B cell (primary cell): ENCODE measurements around the gene CKAP5. TPM values are rescaled to one million over a fixed set of nuclear protein-coding genes. Genes with fewer than 3 reads are reported as not detected.

ENCODE experiments used
- ATAC-seq: fragments of 200-7000 bp; cut with Tn5 transposase; one replicate; pipeline ENCODE4 v1.10.0; 2021; ENCODE audit warnings: low read depth, mild to moderate bottlenecking, moderate number of reproducible peaks, moderate library complexity
- CTCF ChIA-PET: fragments of 350-600 bp; sonication (Branson Sonifier 250); formaldehyde crosslinking; loops from one replicate; lab custom pipeline; 2021; ENCODE audit warnings: antibody characterized with exemption, inconsistent platforms; lab: Charles Lee
- POLR2A ChIA-PET: fragments of 350-600 bp; sonication (Branson Sonifier 250); formaldehyde crosslinking; loops from one replicate; lab custom pipeline; 2021; ENCODE audit warnings: antibody characterized with exemption; lab: Charles Lee
- DNase-seq: peaks from one replicate; pipeline ENCODE4 v3.0.0; 2013
- H2AFZ ChIP-seq: 2 replicates; pipeline ENCODE4 v1.6.1; 2012; ENCODE audit warnings: mild to moderate bottlenecking, low read depth, low read length; ENCODE audit not compliant: insufficient read depth, poor library complexity, severe bottlenecking
- H3K27ac ChIP-seq, 2 donors: 1 replicate in 1 of 2; 2 replicates in 1 of 2; pipeline ENCODE4 v1.5.1; 2012 to 2013; ENCODE audit warnings: low read length in 2 of 2, mild to moderate bottlenecking in 2 of 2, moderate library complexity in 1 of 2
- H3K27me3 ChIP-seq, 4 experiments: fragments of 200-600 bp in 1 of 4; sonication (generic) in 1 of 4; replicated peaks in 1 of 4; 1 replicate in 2 of 4; 2 replicates in 2 of 4; pipeline versions ENCODE4 v1.6.1 to v1.7.0; 2013 to 2016; ENCODE audit warnings: low read length in 3 of 4, mild to moderate bottlenecking in 2 of 4, mixed read lengths in 1 of 4, moderate library complexity in 1 of 4; ENCODE audit not compliant: insufficient read depth in 4 of 4, control insufficient read depth in 3 of 4; ENCODE audit errors: control extremely low read depth in 1 of 4
- H3K36me3 ChIP-seq, 2 experiments: replicated peaks in 1 of 2; 1 replicate in 1 of 2; 2 replicates in 1 of 2; pipeline versions ENCODE4 v1.6.1 to v1.7.1; 2013; ENCODE audit warnings: low read length in 1 of 2; ENCODE audit not compliant: insufficient read depth in 2 of 2, control insufficient read depth in 1 of 2; ENCODE audit errors: control extremely low read depth in 1 of 2, extremely low read depth in 1 of 2
- H3K4me1 ChIP-seq, 2 donors: fragments of 200-600 bp in 1 of 2; sonication (generic) in 1 of 2; 1 replicate in 1 of 2; 2 replicates in 1 of 2; pipeline versions ENCODE4 v1.5.1 to v1.6.1; 2013 to 2017; ENCODE audit warnings: low read length in 2 of 2; ENCODE audit not compliant: control insufficient read depth in 2 of 2, insufficient read depth in 2 of 2
- H3K4me2 ChIP-seq: replicated peaks from 2 replicates; pipeline ENCODE3; 2012; ENCODE audit warnings: mild to moderate bottlenecking, low read depth, low read length; ENCODE audit not compliant: poor library complexity, severe bottlenecking
- H3K4me3 ChIP-seq, 5 experiments: fragments of 200-600 bp in 1 of 5; sonication (generic) in 1 of 5; 1 replicate in 3 of 5; 2 replicates in 2 of 5; pipeline versions ENCODE4 v1.5.1 to v1.7.0; 2011 to 2016; ENCODE audit warnings: low read length in 4 of 5, mild to moderate bottlenecking in 4 of 5, low read depth in 2 of 5, control low read depth in 1 of 5, moderate library complexity in 1 of 5; ENCODE audit not compliant: insufficient read depth in 1 of 5; ENCODE audit errors: control extremely low read depth in 1 of 5, extremely low read depth in 1 of 5
- H3K79me2 ChIP-seq: fragments of 200-600 bp; sonication (generic); one replicate; pipeline ENCODE4 v1.6.0; 2016; ENCODE audit warnings: low read length; ENCODE audit not compliant: control insufficient read depth, insufficient read depth
- H3K9ac ChIP-seq: fragments of 200-600 bp; sonication (generic); 2 replicates; pipeline ENCODE4 v1.6.1; 2017; ENCODE audit warnings: mild to moderate bottlenecking, low read length, moderate library complexity
- H3K9me3 ChIP-seq, 3 donors: one replicate each; pipeline versions ENCODE4 v1.6.1 to v1.7.1; 2013; ENCODE audit warnings: low read length in 2 of 3; ENCODE audit not compliant: control insufficient read depth in 2 of 3, insufficient read depth in 1 of 3; ENCODE audit errors: control extremely low read depth in 1 of 3
- H4K20me1 ChIP-seq: 2 replicates; pipeline ENCODE4 v1.6.0; 2012; ENCODE audit warnings: mild to moderate bottlenecking, low read length; ENCODE audit not compliant: insufficient read depth, control insufficient read depth, poor library complexity, severe bottlenecking
- H3K27ac Mint-ChIP-seq: one replicate; pipeline ENCODE4 v1.8.0; 2021; ENCODE audit warnings: mixed read lengths
- H3K27me3 Mint-ChIP-seq: one replicate; pipeline ENCODE4 v1.8.0; 2021; ENCODE audit warnings: mixed read lengths
- H3K4me1 Mint-ChIP-seq: one replicate; pipeline ENCODE4 v1.8.0; 2021; ENCODE audit warnings: mixed read lengths
- H3K4me3 Mint-ChIP-seq: one replicate; pipeline ENCODE4 v1.8.0; 2021; ENCODE audit warnings: mixed read lengths
- H3K9me3 Mint-ChIP-seq: one replicate; pipeline ENCODE4 v1.8.0; 2022; ENCODE audit warnings: mixed read lengths; ENCODE audit not compliant: insufficient read depth
- CTCF ChIP-seq: fragments of 200-600 bp; IDR thresholded peaks from one replicate; pipeline ENCODE4 v1.8.0; 2022; ENCODE audit warnings: antibody characterized with exemption, mild to moderate bottlenecking
- EZH2 ChIP-seq: IDR thresholded peaks from 2 replicates; pipeline ENCODE4 v1.6.1; 2012; ENCODE audit warnings: borderline replicate concordance, low read depth, mild to moderate bottlenecking, moderate library complexity, low read length; ENCODE audit not compliant: insufficient read depth, poor library complexity, severe bottlenecking
- WGBS: methylation state at CpG from one replicate; pipeline ENCODE4 v1.1.5; 2013; ENCODE audit warnings: missing lambda C conversion rate; ENCODE audit not compliant: insufficient coverage; 5-methylcytosine and 5-hydroxymethylcytosine counted together
- intact Hi-C: fragments of 100-400 bp; cut with micrococcal nuclease; formaldehyde crosslinking; loops from one replicate; pipeline ENCODE4 v1.10.0; 2022
- polyA plus RNA-seq: library from polyadenylated mRNA; depleted of rRNA; stranded (reverse); fragments of >200 nt; gene quantifications from 2 replicates; pipeline ENCODE4 v1.2.3, GENCODE V29; 2012
- total RNA-seq, 2 donors: library from RNA; stranded (reverse); fragments of 120-200 nt in 1 of 2; gene quantifications; 1 replicate in 1 of 2; 2 replicates in 1 of 2; pipeline versions ENCODE4 v1.2.3 to v1.2.4, GENCODE V29; 2013 to 2022

The CKAP5 gene
- total and polyA plus RNA-seq, 2 donors (not counting 1 experiment from before 2014, with no cell fraction given) = 7.3 to 54.3 TPM

- intact Hi-C loops = no loop called here
- ChIA-PET POLR2A (no interaction called here), CTCF (no interaction called here)
- Histone ChIP-seq H3K36me3 (no peaks in the 10 kb centered on the region), H3K4me1 (no peaks in the 10 kb centered on the region), H3K9ac (no peak overlapping the region), H3K79me2 (no peaks in the 10 kb centered on the region), H4K20me1 (no peaks in the 10 kb centered on the region), H2AFZ (no peak overlapping the region), H3K27me3 (no peaks in the 10 kb centered on the region), H3K9me3 (no peaks in the 10 kb centered on the region), H3K4me3 (no peak overlapping the region), H3K4me2 (no peak overlapping the region), H3K27ac (no peak overlapping the region)
- no peak overlapping the region for H3K4me3 Mint-ChIP-seq
- TF ChIP-seq EZH2 = no peak
- no peak for TF ChIP-seq CTCF
- DNase-seq = no peak
- no peaks in the 10 kb centered on the region for H3K9me3 Mint-ChIP-seq
- 80% methylated on average over 1 of the region's 2 CpGs for WGBS
- no peak overlapping the region for H3K27ac Mint-ChIP-seq
- H3K4me1 Mint-ChIP-seq = no peaks in the 10 kb centered on the region
- no peak for ATAC-seq
- peaks cover 3% of the 10 kb centered on the region for H3K27me3 Mint-ChIP-seq
These were observed 19.3 kb upstream of the CKAP5 start for GRCh38 chr11:46865340-46865739.

GRCh38 chr11:46860218-46860617 lies 14.1 kb upstream of the CKAP5 start:
- POLR2A ChIA-PET = no interaction called here
- CTCF ChIA-PET = no interaction called here

More at GRCh38 chr11:46860218-46860617, 14.1 kb upstream of the CKAP5 start:
- H2AFZ ChIP-seq = no peak overlapping the region
- TF ChIP-seq CTCF = no peak
- no peak for TF ChIP-seq EZH2
- 100% methylated on average over 4 of the region's 4 CpGs for WGBS
- H3K27me3 Mint-ChIP-seq = no peaks in the 10 kb centered on the region
- intact Hi-C loops = no loop called here
- no peaks in the 10 kb centered on the region for H3K9me3 Mint-ChIP-seq
- H3K4me3 Mint-ChIP-seq = no peak overlapping the region
- H3K27ac ChIP-seq = no peak overlapping the region
- H3K4me1 ChIP-seq = no peaks in the 10 kb centered on the region
- H3K4me3 ChIP-seq = no peak overlapping the region
- no peak overlapping the region for H3K4me2 ChIP-seq
- H3K27me3 ChIP-seq = no peaks in the 10 kb centered on the region
- DNase-seq (no peak), ATAC-seq (no peak)
- no peaks in the 10 kb centered on the region for H3K4me1 Mint-ChIP-seq
- H3K9ac ChIP-seq = no peak overlapping the region
- H3K27ac Mint-ChIP-seq = no peak overlapping the region
- H3K9me3 ChIP-seq = no peaks in the 10 kb centered on the region
- H3K79me2 ChIP-seq = no peaks in the 10 kb centered on the region
- H3K36me3 ChIP-seq = no peaks in the 10 kb centered on the region
- no peaks in the 10 kb centered on the region for H4K20me1 ChIP-seq
